ENCODE results near the gene AGTRAP. TPM values are rescaled to one million over a fixed set of nuclear protein-coding genes. Genes with fewer than 3 reads are reported as not detected.

Gene AGTRAP
- total and polyA plus RNA-seq, 9 donors = 5.9 to 53.2 (median 31.1) TPM

- 71 to 77% (median 73%) methylated on average over 14 of the region's 14 CpGs for WGBS, 3 donors
- intact Hi-C loops (cut with DNase I) = loop anchor here in 2 of 4 donors (2.0 to 5.0 kb wide), 2 partner anchors 15 to 51 kb away; partner anchors contain the start of gene AGTRAP (in 1 of the 2)
- H3K27ac ChIP-seq = peak overlapping the region; percentile 56 to 98
- H3K27me3 ChIP-seq = no peaks in the 10 kb centered on the region
- no peak overlapping the region for H3K4me3 ChIP-seq
- H3K4me1 ChIP-seq (ENCODE audit: insufficient read depth) = peaks cover 39% of the 10 kb centered on the region
- H3K36me3 ChIP-seq = no peaks in the 10 kb centered on the region
- DNase-seq = peak in 2 of 5 donors; percentile 53 to 58
- H3K9me3 ChIP-seq = no peaks in the 10 kb centered on the region
- TF ChIP-seq, protein P1, sequence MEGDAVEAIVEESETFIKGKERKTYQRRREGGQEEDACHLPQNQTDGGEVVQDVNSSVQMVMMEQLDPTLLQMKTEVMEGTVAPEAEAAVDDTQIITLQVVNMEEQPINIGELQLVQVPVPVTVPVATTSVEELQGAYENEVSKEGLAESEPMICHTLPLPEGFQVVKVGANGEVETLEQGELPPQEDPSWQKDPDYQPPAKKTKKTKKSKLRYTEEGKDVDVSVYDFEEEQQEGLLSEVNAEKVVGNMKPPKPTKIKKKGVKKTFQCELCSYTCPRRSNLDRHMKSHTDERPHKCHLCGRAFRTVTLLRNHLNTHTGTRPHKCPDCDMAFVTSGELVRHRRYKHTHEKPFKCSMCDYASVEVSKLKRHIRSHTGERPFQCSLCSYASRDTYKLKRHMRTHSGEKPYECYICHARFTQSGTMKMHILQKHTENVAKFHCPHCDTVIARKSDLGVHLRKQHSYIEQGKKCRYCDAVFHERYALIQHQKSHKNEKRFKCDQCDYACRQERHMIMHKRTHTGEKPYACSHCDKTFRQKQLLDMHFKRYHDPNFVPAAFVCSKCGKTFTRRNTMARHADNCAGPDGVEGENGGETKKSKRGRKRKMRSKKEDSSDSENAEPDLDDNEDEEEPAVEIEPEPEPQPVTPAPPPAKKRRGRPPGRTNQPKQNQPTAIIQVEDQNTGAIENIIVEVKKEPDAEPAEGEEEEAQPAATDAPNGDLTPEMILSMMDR (IDR thresholded peaks at IDR 0.05) = no peak
- TF ChIP-seq POLR2A (IDR thresholded peaks at IDR 0.05) (no peak), EP300 (IDR thresholded peaks at IDR 0.05) (no peak)
These were observed 52.0 kb downstream of the AGTRAP start for GRCh38 chr1:11787804-11788436.

DNA sequence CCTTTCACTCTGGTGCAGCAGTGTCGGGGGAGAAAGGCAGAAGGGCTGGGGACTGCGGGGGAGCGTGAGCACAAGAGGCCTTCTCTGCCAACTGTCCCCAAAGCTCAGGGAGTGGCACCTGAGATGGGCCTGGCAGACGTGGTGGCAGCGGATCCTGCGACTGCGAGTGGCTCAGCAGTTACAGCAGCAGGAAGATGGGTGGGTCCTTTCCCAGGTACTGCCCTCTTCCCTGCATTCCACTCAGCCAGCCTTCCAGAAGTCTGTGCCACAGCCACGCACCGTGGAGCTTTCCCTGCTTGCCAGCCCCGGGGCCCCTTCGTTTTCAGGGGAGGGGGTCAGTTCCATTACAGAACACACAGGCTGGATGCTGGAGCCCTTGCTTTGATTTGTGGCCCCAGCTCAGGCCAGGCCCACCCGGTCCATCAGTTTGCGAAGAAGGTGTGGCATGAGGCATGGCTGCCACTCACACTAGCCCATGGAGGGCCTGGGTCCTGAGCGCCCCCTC lies 52.7 kb downstream of the AGTRAP start:
- intact Hi-C loops (cut with DNase I) = loop anchor here in 1 of 4 donors (5.0 kb wide), 1 partner anchor 51 kb away; the partner anchor contains the start of gene AGTRAP
- Histone ChIP-seq H3K4me1 (ENCODE audit: insufficient read depth) (peaks cover 39% of the 10 kb centered on the region), H3K27me3 (no peaks in the 10 kb centered on the region), H3K9me3 (no peaks in the 10 kb centered on the region), H3K36me3 (no peaks in the 10 kb centered on the region), H3K27ac (peak overlapping the region; percentile 56 to 98), H3K4me3 (no peak overlapping the region)
- TF ChIP-seq POLR2A (IDR thresholded peaks at IDR 0.05) = no peak
- TF ChIP-seq, protein P1 (IDR thresholded peaks at IDR 0.05) = no peak
- no peak for TF ChIP-seq EP300 (IDR thresholded peaks at IDR 0.05)
- peak in 2 of 5 donors; percentile 50 to 53 for DNase-seq
- WGBS, 3 donors = 86 to 88% (median 86%) methylated on average over 14 of the region's 14 CpGs

- Histone ChIP-seq H3K36me3 (no peaks in the 10 kb centered on the region), H3K27me3 (no peaks in the 10 kb centered on the region), H3K27ac (peak overlapping the region; percentile 56 to 98), H3K4me3 (no peak overlapping the region), H3K9me3 (no peaks in the 10 kb centered on the region), H3K4me1 (ENCODE audit: insufficient read depth) (peaks cover 36% of the 10 kb centered on the region)
- intact Hi-C loops (cut with DNase I) = loop anchor here in 2 of 4 donors (5.0 to 10.0 kb wide), 2 partner anchors 52 to 55 kb away; partner anchors contain the start of gene AGTRAP (in 2 of the 2)
- 67 to 71% (median 70%) methylated on average over 12 to 13 of the region's 13 CpGs for WGBS, 3 donors
- peak in 2 of 5 donors; percentile 47 to 52 for DNase-seq
- no peak for TF ChIP-seq EP300 (IDR thresholded peaks at IDR 0.05)
- TF ChIP-seq, protein P1 (IDR thresholded peaks at IDR 0.05) = no peak
- no peak for TF ChIP-seq POLR2A (IDR thresholded peaks at IDR 0.05)
These were observed 53.5 kb downstream of the AGTRAP start for GRCh38 chr1:11789126-11790067.

All from ovary (tissue), 9 donors.